HG02885 (cell line): Measurements from ENCODE around the gene DHFR2.

ENCODE experiments used
- ATAC-seq: cut with Tn5 transposase; IDR thresholded peaks from one replicate; pipeline ENCODE4 v1.9.1; 2021; ENCODE audit warnings: mild to moderate bottlenecking; ENCODE audit not compliant: unreplicated experiment, poor library complexity

DHFR2 gene

GRCh38 chr3:94011233-94011711, 51.4 kb downstream of the DHFR2 start:
- ATAC-seq = no peak

GRCh38 chr3:94009608-94010007, 53.1 kb downstream of the DHFR2 start:
- ATAC-seq = no peak

GRCh38 chr3:94008253-94008652, 54.5 kb downstream of the DHFR2 start:
- no peak for ATAC-seq
